GM04503 (cell line): ENCODE data around the gene GTF3C1.

Source experiments
- DNase-seq: peaks from one replicate; pipeline ENCODE4 v3.0.0-alpha.2; 2012; ENCODE audit warnings: low read depth

Gene GTF3C1

DNA sequence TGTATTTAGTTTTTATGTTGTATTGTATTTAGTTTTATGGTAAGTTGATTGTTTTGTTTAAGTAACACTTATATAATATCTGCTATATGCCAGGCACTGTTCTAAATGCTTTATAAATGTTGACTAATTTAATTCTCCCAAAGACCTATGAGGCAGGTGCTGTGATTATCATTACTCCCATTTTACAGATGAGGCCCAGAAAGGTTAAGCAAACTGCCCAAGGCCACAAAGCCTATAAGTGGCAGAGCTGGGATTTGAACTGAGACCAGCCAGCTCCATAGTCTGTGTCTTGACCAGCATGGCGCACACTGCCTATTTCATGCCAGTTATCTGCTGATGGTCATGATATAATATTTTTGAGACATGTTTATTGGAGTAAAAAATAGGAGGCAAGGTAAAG is 123.8 kb downstream of the GTF3C1 start:
- DNase-seq: no peak

DNA sequence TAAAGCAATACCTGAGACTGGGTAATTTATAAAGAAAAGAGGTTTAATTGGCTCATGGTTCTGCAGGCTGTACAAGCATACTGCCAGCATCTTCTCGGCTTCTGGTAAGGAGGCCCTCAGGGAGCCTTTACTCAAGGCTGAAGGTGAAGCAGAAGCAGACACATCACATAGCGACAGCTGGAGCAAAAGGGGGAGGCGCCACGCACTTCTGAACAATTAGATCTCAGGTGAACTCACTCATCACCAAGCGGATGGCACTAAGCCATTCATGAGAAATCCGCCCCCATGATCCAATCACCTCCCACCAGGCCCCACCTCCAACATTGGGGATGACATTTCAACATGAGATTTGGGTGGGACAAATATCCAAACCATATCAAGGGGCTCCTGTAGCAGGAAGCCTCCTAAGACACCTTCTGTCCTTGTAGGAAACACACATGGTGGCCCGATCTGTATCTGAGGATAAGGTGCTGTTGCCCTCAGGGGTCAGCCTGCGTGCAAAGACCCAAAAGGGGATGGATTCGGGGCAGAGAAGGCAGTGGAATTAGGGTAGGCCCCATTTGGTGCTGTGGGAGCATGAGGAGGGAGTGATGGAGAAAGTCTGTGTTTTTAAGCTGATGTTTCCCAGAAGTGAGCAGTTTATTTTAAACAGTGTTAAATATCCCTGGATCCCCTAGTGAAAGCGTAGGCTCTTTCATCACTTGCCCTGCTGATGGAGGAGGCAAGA is 124.8 kb downstream of the GTF3C1 start:
- DNase-seq: no peak

DNA sequence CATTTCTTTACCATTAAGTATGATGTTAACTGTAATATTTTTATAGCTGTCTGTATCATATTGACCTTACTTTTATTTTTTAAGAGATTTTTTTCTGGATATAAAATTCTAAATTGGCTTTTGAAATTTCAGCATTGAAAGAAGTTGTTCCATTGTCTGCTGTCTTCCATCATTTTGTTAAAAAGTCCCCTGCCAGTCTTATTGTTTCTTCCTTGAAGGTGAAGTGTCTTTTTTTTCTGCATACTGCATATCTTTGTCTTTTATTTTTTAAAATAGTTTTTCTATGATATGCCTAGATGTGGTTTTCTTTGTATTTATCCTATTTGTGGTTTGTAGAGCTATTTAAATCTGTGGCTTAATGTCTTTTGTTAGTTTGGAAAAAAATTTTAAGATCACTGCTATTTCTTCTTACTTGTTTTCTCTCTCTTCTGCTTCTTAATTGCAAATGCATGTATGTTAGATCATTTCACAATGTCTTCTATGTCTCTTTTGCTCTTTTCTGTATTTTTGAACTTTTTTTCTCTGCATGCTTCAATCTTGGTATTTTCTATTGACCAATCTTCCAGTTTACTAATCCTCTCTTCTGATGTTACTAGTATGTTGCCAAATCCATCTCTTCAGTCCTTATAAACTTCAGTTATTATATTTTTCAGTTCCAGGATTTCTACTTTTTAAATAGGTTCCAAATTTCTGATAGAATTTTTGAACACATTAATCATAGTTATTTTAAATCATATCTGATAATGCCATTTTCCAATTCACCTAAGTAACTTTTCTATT is 127.6 kb downstream of the GTF3C1 start:
- no peak for DNase-seq

DNA sequence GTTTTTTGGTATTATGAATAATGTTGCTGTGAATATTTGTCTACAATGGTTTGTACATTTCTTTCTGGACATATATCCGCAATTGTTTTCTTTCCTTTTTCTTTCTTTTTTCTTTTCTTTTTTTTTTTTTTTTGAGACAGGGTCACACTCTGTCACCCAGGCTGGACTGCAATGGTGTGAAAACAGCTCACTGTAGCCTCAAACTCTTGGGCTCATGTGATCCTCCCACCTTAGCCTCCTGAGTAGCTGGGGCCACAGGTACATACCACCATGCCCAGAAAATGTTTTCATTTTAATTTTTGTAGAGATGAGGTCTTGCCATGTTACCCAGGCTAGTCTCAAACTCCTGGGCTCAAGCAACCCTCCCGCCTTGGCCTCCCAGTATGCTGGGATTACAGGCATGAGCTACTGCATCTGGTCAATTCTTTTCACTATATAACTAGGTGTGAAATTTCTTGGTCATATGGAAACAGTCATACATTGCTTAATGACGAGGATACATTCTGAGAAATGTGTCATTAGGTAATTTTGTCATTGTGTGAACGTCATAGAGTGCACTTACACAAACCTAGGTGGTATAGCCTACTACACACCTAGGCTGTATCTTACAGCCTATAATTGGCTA is 132.6 kb downstream of the GTF3C1 start:
- DNase-seq: no peak

DNA sequence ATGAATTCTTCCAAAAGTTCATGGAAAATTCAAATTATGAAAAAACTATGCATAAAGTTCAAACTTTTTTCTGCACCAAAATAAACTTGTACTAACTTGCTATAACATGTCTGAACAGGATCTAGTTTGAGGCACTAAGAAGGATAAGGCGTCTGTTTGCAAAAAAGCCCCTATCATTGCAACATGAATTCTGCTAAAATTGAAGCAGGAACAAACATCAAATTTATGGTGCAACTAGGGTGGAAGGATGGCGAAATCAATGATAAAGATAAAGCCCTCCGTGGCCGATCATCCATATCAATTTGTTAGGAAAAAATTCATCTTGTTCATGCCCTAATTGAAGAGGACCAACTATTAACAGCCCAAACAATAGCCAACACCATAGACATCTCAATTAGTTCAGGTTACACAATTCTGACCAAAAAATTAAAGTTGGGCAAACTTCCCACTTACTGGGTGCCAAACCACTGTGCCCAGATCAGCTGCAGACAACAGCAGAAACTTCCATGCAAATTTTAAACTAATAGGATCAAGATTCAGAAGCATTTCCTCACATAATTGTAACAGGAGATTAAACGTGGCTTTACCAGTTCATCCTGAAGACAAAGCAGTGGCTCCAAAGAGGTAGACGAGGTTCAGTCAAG is 134.8 kb downstream of the GTF3C1 start:
- no peak for DNase-seq

DNA sequence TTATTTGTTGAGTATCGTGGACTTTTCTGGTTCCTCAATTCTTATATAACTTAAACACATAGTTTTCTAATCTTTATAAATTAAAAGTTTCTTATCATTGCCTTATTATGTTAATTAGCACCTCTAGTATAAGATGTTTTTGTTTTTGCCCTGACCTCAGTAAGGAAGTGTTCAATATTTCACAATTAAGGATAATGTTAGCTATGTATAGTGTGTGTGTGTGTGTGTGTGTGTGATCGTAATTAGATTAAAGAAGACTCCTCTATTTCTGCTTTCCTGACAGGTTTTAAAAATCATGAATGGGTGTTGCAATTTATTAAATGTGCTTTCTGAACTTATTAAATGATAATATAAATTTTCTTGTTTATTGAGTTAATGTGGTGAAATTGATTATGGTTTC is 135.8 kb downstream of the GTF3C1 start:
- no peak for DNase-seq

DNA sequence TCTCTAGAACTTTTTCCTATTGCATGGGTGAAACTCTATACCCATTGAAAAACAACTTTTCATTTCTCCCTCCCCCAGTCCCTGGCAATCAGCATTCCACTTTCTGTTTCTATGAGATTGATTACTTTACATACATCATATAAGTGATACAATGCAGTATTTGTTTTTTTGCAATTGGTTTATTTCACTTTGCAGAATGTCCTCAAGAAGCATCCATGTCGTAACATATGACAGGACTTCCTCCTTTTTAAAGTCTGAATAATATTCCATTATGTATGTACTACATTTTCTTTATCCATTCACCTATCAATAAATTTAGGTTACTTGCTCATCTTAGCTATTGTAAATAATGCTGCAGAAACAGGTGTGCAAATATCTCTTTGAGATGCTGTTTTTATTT is 139.0 kb downstream of the GTF3C1 start:
- no peak for DNase-seq
